LNCAP (cell line): ENCODE results near the gene CHST2.

Source experiments
- CTCF ChIP-seq: fragments of 450-650 bp; IDR thresholded peaks from 2 replicates; pipeline ENCODE4 v1.5.1; 2017; ENCODE audit warnings: mild to moderate bottlenecking

CHST2 gene

GRCh38 chr3:143092191-143092590 lies 27.4 kb upstream of the CHST2 start:
- no peak for TF ChIP-seq CTCF

- TF ChIP-seq CTCF = no peak
These were observed 23.8 kb upstream of the CHST2 start for GRCh38 chr3:143095813-143096212.

- TF ChIP-seq CTCF = no peak
These were observed 21.4 kb upstream of the CHST2 start for GRCh38 chr3:143098032-143098764.

GRCh38 chr3:143099210-143099609 lies 20.4 kb upstream of the CHST2 start:
- no peak for TF ChIP-seq CTCF

GRCh38 chr3:143099690-143100089 lies 19.9 kb upstream of the CHST2 start:
- no peak for TF ChIP-seq CTCF

- TF ChIP-seq CTCF = no peak
These were observed 19.1 kb upstream of the CHST2 start for GRCh38 chr3:143100451-143100850.

GRCh38 chr3:143101792-143102381 lies 17.7 kb upstream of the CHST2 start:
- no peak for TF ChIP-seq CTCF
